Liver (tissue), 9 donors: ENCODE measurements around the gene TBC1D9B. TPM values are rescaled to one million over a fixed set of nuclear protein-coding genes. Genes with fewer than 3 reads are reported as not detected.

Source experiments
- DNase-seq: peaks from one replicate; pipeline ENCODE4 v3.0.0-alpha.2; 2017; ENCODE audit warnings: low spot score
- H3K27ac ChIP-seq, 2 donors: one replicate each; pipeline ENCODE4 v1.7.0; 2013; ENCODE audit warnings: inconsistent platforms in 2 of 2, low read length in 2 of 2, control low read depth in 1 of 2, low read depth in 1 of 2, mild to moderate bottlenecking in 1 of 2
- H3K27me3 ChIP-seq, 4 donors: one replicate each; pipeline versions ENCODE4 v1.6.1 to v1.7.0; 2013; ENCODE audit warnings: low read length in 3 of 4, inconsistent platforms in 1 of 4, mild to moderate bottlenecking in 1 of 4, moderate library complexity in 1 of 4; ENCODE audit not compliant: control insufficient read depth in 4 of 4, insufficient read depth in 4 of 4
- H3K36me3 ChIP-seq, 4 donors: one replicate each; pipeline versions ENCODE4 v1.6.1 to v1.7.0; 2013; ENCODE audit warnings: low read length in 3 of 4, mild to moderate bottlenecking in 3 of 4, low read depth in 1 of 4, moderate library complexity in 1 of 4; ENCODE audit not compliant: control insufficient read depth in 4 of 4, insufficient read depth in 3 of 4
- H3K4me1 ChIP-seq, 4 donors: one replicate each; pipeline versions ENCODE4 v1.6.1 to v1.7.0; 2013; ENCODE audit warnings: low read length in 3 of 4, mild to moderate bottlenecking in 3 of 4, moderate library complexity in 1 of 4; ENCODE audit not compliant: control insufficient read depth in 4 of 4, insufficient read depth in 4 of 4
- H3K4me3 ChIP-seq, 3 donors: one replicate each; pipeline versions ENCODE4 v1.6.1 to v1.7.0; 2013; ENCODE audit warnings: low read length in 3 of 3, control low read depth in 1 of 3, low read depth in 1 of 3, mild to moderate bottlenecking in 1 of 3
- H3K9ac ChIP-seq, 2 donors: one replicate each; pipeline ENCODE4 v1.7.0; 2013; ENCODE audit warnings: low read length in 2 of 2, mild to moderate bottlenecking in 2 of 2, moderate library complexity in 2 of 2, control low read depth in 1 of 2, low read depth in 1 of 2
- H3K9me3 ChIP-seq, 4 donors: one replicate each; pipeline versions ENCODE4 v1.6.1 to v1.7.0; 2013; ENCODE audit warnings: low read length in 3 of 4; ENCODE audit not compliant: control insufficient read depth in 4 of 4
- EGR1 ChIP-seq, 2 donors: IDR thresholded peaks; 2 replicates each; pipeline ENCODE4 v1.6.1; 2016 to 2018; ENCODE audit warnings: antibody characterized with exemption in 2 of 2, low read depth in 2 of 2
- FOXA1 ChIP-seq: IDR thresholded peaks from 2 replicates; pipeline ENCODE4 v1.6.1; 2016; ENCODE audit warnings: antibody characterized with exemption
- FOXA2 ChIP-seq: IDR thresholded peaks from 2 replicates; pipeline ENCODE4 v1.6.1; 2016; ENCODE audit warnings: antibody characterized with exemption
- GABPA ChIP-seq, 2 donors: IDR thresholded peaks in 1 of 2; conservative IDR thresholded peaks in 1 of 2; 2 replicates each; pipeline ENCODE4 v1.6.1; 2016; ENCODE audit warnings: antibody characterized with exemption in 2 of 2, mild to moderate bottlenecking in 1 of 2, moderate library complexity in 1 of 2
- HNF4A ChIP-seq, 2 donors: conservative IDR thresholded peaks; 2 replicates each; pipeline ENCODE4 v1.6.1; 2016; ENCODE audit warnings: antibody characterized with exemption in 2 of 2, mild to moderate bottlenecking in 2 of 2
- HNF4G ChIP-seq: IDR thresholded peaks from 2 replicates; pipeline ENCODE4 v1.6.1; 2016; ENCODE audit warnings: antibody characterized with exemption
- JUND ChIP-seq, 2 donors: IDR thresholded peaks; 2 replicates each; pipeline ENCODE4 v1.6.1; 2016; ENCODE audit warnings: antibody characterized with exemption in 2 of 2
- NR2F2 ChIP-seq: IDR thresholded peaks from 2 replicates; pipeline ENCODE4 v1.6.1; 2016; ENCODE audit warnings: antibody characterized with exemption
- RAD21 ChIP-seq, 2 donors: IDR thresholded peaks; 2 replicates each; pipeline ENCODE4 v1.6.1; 2016; ENCODE audit warnings: antibody characterized with exemption in 2 of 2, mild to moderate bottlenecking in 2 of 2
- RXRA ChIP-seq, 2 donors: IDR thresholded peaks; 2 replicates each; pipeline ENCODE4 v1.6.1; 2017 to 2018; ENCODE audit warnings: antibody characterized with exemption in 2 of 2, mild to moderate bottlenecking in 1 of 2
- SP1 ChIP-seq: IDR thresholded peaks from 2 replicates; pipeline ENCODE4 v1.6.1; 2018; ENCODE audit warnings: antibody characterized with exemption, mild to moderate bottlenecking
- TAF1 ChIP-seq: conservative IDR thresholded peaks from 2 replicates; pipeline ENCODE4 v1.6.1; 2016; ENCODE audit warnings: antibody characterized with exemption, mild to moderate bottlenecking
- YY1 ChIP-seq: IDR thresholded peaks from 2 replicates; pipeline ENCODE4 v1.6.1; 2016; ENCODE audit warnings: antibody characterized with exemption, mild to moderate bottlenecking
- WGBS: extraction: QIAGEN DNeasy Blood & Tissue Kit; methylation state at CpG from one replicate; pipeline ENCODE4 v1.1.7; 2013; 5-methylcytosine and 5-hydroxymethylcytosine counted together
- polyA plus RNA-seq, 2 donors: library from polyadenylated mRNA; stranded (reverse) in 1 of 2; unstranded in 1 of 2; fragments of 200-250 nt in 1 of 2; fragments of >200 nt in 1 of 2; fragmentation: Nextera tagmentation in 1 of 2; extraction: Ambion mirVana in 1 of 2; gene quantifications; one replicate each; pipeline versions ENCODE4 v1.2.1 to v1.2.3, GENCODE V29; 2013 to 2015
- total RNA-seq, 2 donors: library from RNA; depleted of rRNA; stranded (reverse); fragments of >200 nt; gene quantifications; one replicate each; pipeline ENCODE4 v1.2.3, GENCODE V29; 2014
- TF ChIP-seq, protein P1 (sequence below): IDR thresholded peaks from 2 replicates; pipeline ENCODE4 v1.6.1; 2016; ENCODE audit warnings: antibody characterized with exemption
- TF ChIP-seq, protein P2 (sequence below): IDR thresholded peaks from 2 replicates; pipeline ENCODE4 v1.6.1; 2016; ENCODE audit warnings: antibody characterized with exemption
- TF ChIP-seq, protein P3 (sequence below): IDR thresholded peaks from 2 replicates; pipeline ENCODE4 v1.6.1; 2016; ENCODE audit warnings: antibody characterized with exemption
- TF ChIP-seq, protein P4 (sequence below): IDR thresholded peaks from 2 replicates; pipeline ENCODE4 v1.6.1; 2016; ENCODE audit warnings: antibody characterized with exemption, mild to moderate bottlenecking
- TF ChIP-seq, protein P5 (sequence below): fragments of 150-350 bp; IDR thresholded peaks from 2 replicates; pipeline ENCODE4 v1.5.1; 2017; ENCODE audit warnings: improper control_type of control experiment, low read depth, low read length; ENCODE audit not compliant: missing input control
- donor health status: healthy.
- donor health status: healthy.
- donor health status: healthy.
- donor health status: healthy.
- donor health status: healthy.

TBC1D9B gene
- total and polyA plus RNA-seq, 4 donors, result 23.1 to 55.4 (median 38.7) TPM

DNA sequence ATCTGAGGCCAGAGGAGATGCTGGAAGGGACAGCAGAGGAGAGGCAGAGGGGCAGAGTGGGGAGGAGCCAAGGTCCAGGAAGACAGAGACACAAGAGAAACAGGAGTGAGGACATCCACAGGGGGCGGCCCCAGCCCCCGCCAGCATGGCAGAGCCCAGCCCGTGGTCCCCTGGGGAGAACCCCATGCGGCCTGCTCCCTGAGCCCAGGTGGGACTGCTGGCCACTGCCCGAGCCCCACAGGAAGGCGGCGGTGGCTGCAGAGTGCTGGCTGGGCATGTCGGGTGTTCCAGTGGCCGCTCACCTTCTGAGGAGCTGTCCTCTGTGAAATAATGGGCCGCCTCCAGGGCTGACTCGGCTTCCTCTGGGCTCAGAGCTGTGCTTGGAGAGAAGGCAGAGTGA is 40.2 kb downstream of the TBC1D9B start (continued):
- no peak for TF ChIP-seq FOXA1
- no peak for TF ChIP-seq FOXA2
- TF ChIP-seq YY1, result no peak
- TF ChIP-seq RXRA (IDR thresholded peaks at IDR 0.05), result no peak
- TF ChIP-seq EGR1 (IDR thresholded peaks at IDR 0.05; ENCODE audit: low read depth in 2 of 2), result no peak
- no peak for TF ChIP-seq NR2F2
- TF ChIP-seq, protein P1, sequence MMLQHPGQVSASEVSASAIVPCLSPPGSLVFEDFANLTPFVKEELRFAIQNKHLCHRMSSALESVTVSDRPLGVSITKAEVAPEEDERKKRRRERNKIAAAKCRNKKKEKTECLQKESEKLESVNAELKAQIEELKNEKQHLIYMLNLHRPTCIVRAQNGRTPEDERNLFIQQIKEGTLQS, result no peak

DNA sequence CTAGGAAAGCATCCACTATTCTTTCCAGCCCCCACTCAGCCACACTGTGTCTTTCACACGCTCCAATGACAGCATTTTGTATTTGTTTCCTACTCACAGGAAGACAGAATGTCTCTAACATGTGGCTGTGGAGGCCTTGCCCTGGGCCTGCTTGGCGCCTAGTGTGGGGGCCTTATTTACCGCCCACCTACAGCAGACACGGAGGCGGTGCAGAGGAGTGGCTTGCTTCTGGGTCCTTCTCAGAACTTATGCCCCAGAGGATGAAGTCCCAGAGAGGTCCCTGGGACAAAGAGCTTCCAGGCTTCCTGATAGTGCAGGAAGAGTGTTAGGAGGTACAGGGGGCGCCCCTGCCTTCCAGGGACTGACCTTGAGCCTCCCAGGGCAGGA is 40.6 kb downstream of the TBC1D9B start:
- no peak for DNase-seq
- peaks cover 16 to 77% (median 31%) of the 10 kb centered on the region in 4 donors for H3K36me3 ChIP-seq
- H3K9me3 ChIP-seq, result no peaks in the 10 kb centered on the region
- no peak overlapping the region for H3K27ac ChIP-seq
- H3K9ac ChIP-seq, result no peak overlapping the region
- no peaks in the 10 kb centered on the region for H3K4me1 ChIP-seq
- TF ChIP-seq FOXA1 (no peak), NR2F2 (no peak), EGR1 (IDR thresholded peaks at IDR 0.05; ENCODE audit: low read depth in 2 of 2) (no peak), SP1 (no peak), RAD21 (IDR thresholded peaks at IDR 0.05) (no peak), GABPA (IDR thresholded peaks at IDR 0.05 in 1 of 2, conservative IDR thresholded peaks at IDR 0.05 in 1 of 2) (no peak), HNF4G (no peak), TAF1 (no peak), FOXA2 (no peak), YY1 (no peak), JUND (IDR thresholded peaks at IDR 0.05) (no peak), RXRA (IDR thresholded peaks at IDR 0.05) (no peak), HNF4A (conservative IDR thresholded peaks at IDR 0.05) (no peak)
- TF ChIP-seq, protein P2, sequence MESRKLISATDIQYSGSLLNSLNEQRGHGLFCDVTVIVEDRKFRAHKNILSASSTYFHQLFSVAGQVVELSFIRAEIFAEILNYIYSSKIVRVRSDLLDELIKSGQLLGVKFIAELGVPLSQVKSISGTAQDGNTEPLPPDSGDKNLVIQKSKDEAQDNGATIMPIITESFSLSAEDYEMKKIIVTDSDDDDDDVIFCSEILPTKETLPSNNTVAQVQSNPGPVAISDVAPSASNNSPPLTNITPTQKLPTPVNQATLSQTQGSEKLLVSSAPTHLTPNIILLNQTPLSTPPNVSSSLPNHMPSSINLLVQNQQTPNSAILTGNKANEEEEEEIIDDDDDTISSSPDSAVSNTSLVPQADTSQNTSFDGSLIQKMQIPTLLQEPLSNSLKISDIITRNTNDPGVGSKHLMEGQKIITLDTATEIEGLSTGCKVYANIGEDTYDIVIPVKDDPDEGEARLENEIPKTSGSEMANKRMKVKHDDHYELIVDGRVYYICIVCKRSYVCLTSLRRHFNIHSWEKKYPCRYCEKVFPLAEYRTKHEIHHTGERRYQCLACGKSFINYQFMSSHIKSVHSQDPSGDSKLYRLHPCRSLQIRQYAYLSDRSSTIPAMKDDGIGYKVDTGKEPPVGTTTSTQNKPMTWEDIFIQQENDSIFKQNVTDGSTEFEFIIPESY, result no peak
- TF ChIP-seq, protein P1, result no peak
- TF ChIP-seq, protein P3, sequence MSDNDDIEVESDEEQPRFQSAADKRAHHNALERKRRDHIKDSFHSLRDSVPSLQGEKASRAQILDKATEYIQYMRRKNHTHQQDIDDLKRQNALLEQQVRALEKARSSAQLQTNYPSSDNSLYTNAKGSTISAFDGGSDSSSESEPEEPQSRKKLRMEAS, result no peak
- TF ChIP-seq, protein P4, sequence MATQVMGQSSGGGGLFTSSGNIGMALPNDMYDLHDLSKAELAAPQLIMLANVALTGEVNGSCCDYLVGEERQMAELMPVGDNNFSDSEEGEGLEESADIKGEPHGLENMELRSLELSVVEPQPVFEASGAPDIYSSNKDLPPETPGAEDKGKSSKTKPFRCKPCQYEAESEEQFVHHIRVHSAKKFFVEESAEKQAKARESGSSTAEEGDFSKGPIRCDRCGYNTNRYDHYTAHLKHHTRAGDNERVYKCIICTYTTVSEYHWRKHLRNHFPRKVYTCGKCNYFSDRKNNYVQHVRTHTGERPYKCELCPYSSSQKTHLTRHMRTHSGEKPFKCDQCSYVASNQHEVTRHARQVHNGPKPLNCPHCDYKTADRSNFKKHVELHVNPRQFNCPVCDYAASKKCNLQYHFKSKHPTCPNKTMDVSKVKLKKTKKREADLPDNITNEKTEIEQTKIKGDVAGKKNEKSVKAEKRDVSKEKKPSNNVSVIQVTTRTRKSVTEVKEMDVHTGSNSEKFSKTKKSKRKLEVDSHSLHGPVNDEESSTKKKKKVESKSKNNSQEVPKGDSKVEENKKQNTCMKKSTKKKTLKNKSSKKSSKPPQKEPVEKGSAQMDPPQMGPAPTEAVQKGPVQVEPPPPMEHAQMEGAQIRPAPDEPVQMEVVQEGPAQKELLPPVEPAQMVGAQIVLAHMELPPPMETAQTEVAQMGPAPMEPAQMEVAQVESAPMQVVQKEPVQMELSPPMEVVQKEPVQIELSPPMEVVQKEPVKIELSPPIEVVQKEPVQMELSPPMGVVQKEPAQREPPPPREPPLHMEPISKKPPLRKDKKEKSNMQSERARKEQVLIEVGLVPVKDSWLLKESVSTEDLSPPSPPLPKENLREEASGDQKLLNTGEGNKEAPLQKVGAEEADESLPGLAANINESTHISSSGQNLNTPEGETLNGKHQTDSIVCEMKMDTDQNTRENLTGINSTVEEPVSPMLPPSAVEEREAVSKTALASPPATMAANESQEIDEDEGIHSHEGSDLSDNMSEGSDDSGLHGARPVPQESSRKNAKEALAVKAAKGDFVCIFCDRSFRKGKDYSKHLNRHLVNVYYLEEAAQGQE, result no peak
- TF ChIP-seq, protein P5, sequence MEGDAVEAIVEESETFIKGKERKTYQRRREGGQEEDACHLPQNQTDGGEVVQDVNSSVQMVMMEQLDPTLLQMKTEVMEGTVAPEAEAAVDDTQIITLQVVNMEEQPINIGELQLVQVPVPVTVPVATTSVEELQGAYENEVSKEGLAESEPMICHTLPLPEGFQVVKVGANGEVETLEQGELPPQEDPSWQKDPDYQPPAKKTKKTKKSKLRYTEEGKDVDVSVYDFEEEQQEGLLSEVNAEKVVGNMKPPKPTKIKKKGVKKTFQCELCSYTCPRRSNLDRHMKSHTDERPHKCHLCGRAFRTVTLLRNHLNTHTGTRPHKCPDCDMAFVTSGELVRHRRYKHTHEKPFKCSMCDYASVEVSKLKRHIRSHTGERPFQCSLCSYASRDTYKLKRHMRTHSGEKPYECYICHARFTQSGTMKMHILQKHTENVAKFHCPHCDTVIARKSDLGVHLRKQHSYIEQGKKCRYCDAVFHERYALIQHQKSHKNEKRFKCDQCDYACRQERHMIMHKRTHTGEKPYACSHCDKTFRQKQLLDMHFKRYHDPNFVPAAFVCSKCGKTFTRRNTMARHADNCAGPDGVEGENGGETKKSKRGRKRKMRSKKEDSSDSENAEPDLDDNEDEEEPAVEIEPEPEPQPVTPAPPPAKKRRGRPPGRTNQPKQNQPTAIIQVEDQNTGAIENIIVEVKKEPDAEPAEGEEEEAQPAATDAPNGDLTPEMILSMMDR, result no peak
- no peak overlapping the region for H3K4me3 ChIP-seq
- 95% methylated on average over 6 of the region's 6 CpGs for WGBS
- no peaks in the 10 kb centered on the region for H3K27me3 ChIP-seq
